ENCODE data around the gene ELFN1. TPM values are rescaled to one million over a fixed set of nuclear protein-coding genes. Genes with fewer than 3 reads are reported as not detected.
A peak's percentile ranks its signal among the peaks of the same experiment; 100 is the strongest.
"Not testable (repeated sequence)": the region's sequence is repeated elsewhere in the genome, so short reads cannot be mapped to it uniquely, and the experiment has no call there.

ELFN1 gene
- total and polyA plus RNA-seq, 7 experiments from 2014 or later = 0.19 TPM; not detected in 6

- Mint-ChIP-seq H3K36me3 (peaks cover 0 to 6% (median 0%) of the 10 kb centered on the region in 5 donors), H3K27ac (no peak overlapping the region), H3K27me3 (peaks cover 0 to 7% (median 0%) of the 10 kb centered on the region in 5 donors), H3K4me3 (no peak overlapping the region), H3K9me3 (peaks cover 0 to 26% (median 10%) of the 10 kb centered on the region in 11 donors), H3K4me1 (peaks cover 0 to 1% (median 0%) of the 10 kb centered on the region in 7 donors)
- ATAC-seq = no peak
- no peaks in the 10 kb centered on the region for H3K36me3 ChIP-seq (ENCODE audit: control insufficient read depth in 2 of 3, insufficient read depth in 3 of 3, low read length in 3 of 3)
- H3K4me1 ChIP-seq (ENCODE audit: control insufficient read depth in 2 of 2, insufficient read depth in 2 of 2, low read length in 2 of 2) = no peaks in the 10 kb centered on the region
- intact Hi-C loops (cut with micrococcal nuclease) = no loop called here
- H3K4me3 ChIP-seq (ENCODE audit: low read length) = no peak overlapping the region
- H3K27ac ChIP-seq (ENCODE audit: low read depth, low read length) = no peak overlapping the region
- ChIA-PET CTCF (no interaction called here), POLR2A (no interaction called here)
- peaks cover 0 to 21% (median 0%) of the 10 kb centered on the region in 3 experiments for H3K9me3 ChIP-seq (ENCODE audit: control insufficient read depth in 2 of 3, low read length in 3 of 3)
- DNase-seq = no peak
- no peaks in the 10 kb centered on the region for H3K27me3 ChIP-seq (ENCODE audit: control insufficient read depth in 2 of 2, insufficient read depth in 2 of 2, low read length in 2 of 2)
These were observed 91.0 kb downstream of the ELFN1 start for GRCh38 chr7:1761097-1761496.

- Mint-ChIP-seq H3K27ac (no peak overlapping the region), H3K4me3 (no peak overlapping the region), H3K36me3 (peaks cover 0 to 6% (median 0%) of the 10 kb centered on the region in 5 donors), H3K27me3 (peaks cover 0 to 7% (median 0%) of the 10 kb centered on the region in 5 donors), H3K9me3 (peaks cover 0 to 26% (median 10%) of the 10 kb centered on the region in 11 donors), H3K4me1 (peaks cover 0 to 1% (median 0%) of the 10 kb centered on the region in 7 donors)
- H3K27me3 ChIP-seq (ENCODE audit: control insufficient read depth in 2 of 2, insufficient read depth in 2 of 2, low read length in 2 of 2) = no peaks in the 10 kb centered on the region
- no peak overlapping the region for H3K4me3 ChIP-seq (ENCODE audit: low read length)
- H3K4me1 ChIP-seq (ENCODE audit: control insufficient read depth in 2 of 2, insufficient read depth in 2 of 2, low read length in 2 of 2) = no peaks in the 10 kb centered on the region
- ChIA-PET POLR2A (no interaction called here), CTCF (no interaction called here)
- ATAC-seq (no peak), DNase-seq (no peak)
- peaks cover 0 to 21% (median 0%) of the 10 kb centered on the region in 3 experiments for H3K9me3 ChIP-seq (ENCODE audit: control insufficient read depth in 2 of 3, low read length in 3 of 3)
- H3K36me3 ChIP-seq (ENCODE audit: control insufficient read depth in 2 of 3, insufficient read depth in 3 of 3, low read length in 3 of 3) = no peaks in the 10 kb centered on the region
- intact Hi-C loops (cut with micrococcal nuclease) = no loop called here
- no peak overlapping the region for H3K27ac ChIP-seq (ENCODE audit: low read depth, low read length)
These were observed 91.7 kb downstream of the ELFN1 start for GRCh38 chr7:1761774-1762173.

GRCh38 chr7:1762238-1762945, 92.3 kb downstream of the ELFN1 start:
- peaks cover 0 to 21% (median 0%) of the 10 kb centered on the region in 3 experiments for H3K9me3 ChIP-seq (ENCODE audit: control insufficient read depth in 2 of 3, low read length in 3 of 3)
- Mint-ChIP-seq H3K4me1 (peaks cover 0 to 1% (median 0%) of the 10 kb centered on the region in 7 donors), H3K27me3 (peaks cover 0 to 9% (median 0%) of the 10 kb centered on the region in 5 donors), H3K9me3 (peaks cover 0 to 26% (median 11%) of the 10 kb centered on the region in 11 donors), H3K4me3 (no peak overlapping the region), H3K36me3 (peaks cover 0 to 6% (median 0%) of the 10 kb centered on the region in 5 donors), H3K27ac (peak overlapping the region in 2 of 9 donors; percentile 29 to 33)
- DNase-seq (no peak), ATAC-seq (no peak)
- no peaks in the 10 kb centered on the region for H3K27me3 ChIP-seq (ENCODE audit: control insufficient read depth in 2 of 2, insufficient read depth in 2 of 2, low read length in 2 of 2)
- H3K4me1 ChIP-seq (ENCODE audit: control insufficient read depth in 2 of 2, insufficient read depth in 2 of 2, low read length in 2 of 2) = no peaks in the 10 kb centered on the region
- intact Hi-C loops (cut with micrococcal nuclease) = no loop called here
- ChIA-PET CTCF (no interaction called here), POLR2A (no interaction called here)
- no peak overlapping the region for H3K4me3 ChIP-seq (ENCODE audit: low read length)
- no peak overlapping the region for H3K27ac ChIP-seq (ENCODE audit: low read depth, low read length)
- H3K36me3 ChIP-seq (ENCODE audit: control insufficient read depth in 2 of 3, insufficient read depth in 3 of 3, low read length in 3 of 3) = no peaks in the 10 kb centered on the region

GRCh38 chr7:1763033-1763432, 93.0 kb downstream of the ELFN1 start:
- no peak for DNase-seq
- peaks cover 0 to 26% (median 12%) of the 10 kb centered on the region in 11 donors for H3K9me3 Mint-ChIP-seq
- H3K27ac ChIP-seq (ENCODE audit: low read depth, low read length) = no peak overlapping the region
- no peak for ATAC-seq
- no peaks in the 10 kb centered on the region for H3K4me1 ChIP-seq (ENCODE audit: control insufficient read depth in 2 of 2, insufficient read depth in 2 of 2, low read length in 2 of 2)
- POLR2A ChIA-PET = no interaction called here
- no peaks in the 10 kb centered on the region for H3K36me3 ChIP-seq (ENCODE audit: control insufficient read depth in 2 of 3, insufficient read depth in 3 of 3, low read length in 3 of 3)
- peaks cover 0 to 21% (median 0%) of the 10 kb centered on the region in 3 experiments for H3K9me3 ChIP-seq (ENCODE audit: control insufficient read depth in 2 of 3, low read length in 3 of 3)
- intact Hi-C loops (cut with micrococcal nuclease) = no loop called here
- no peak overlapping the region for H3K4me3 Mint-ChIP-seq
- CTCF ChIA-PET = no interaction called here
- H3K36me3 Mint-ChIP-seq = peaks cover 0 to 6% (median 0%) of the 10 kb centered on the region in 5 donors
- no peak overlapping the region for H3K4me3 ChIP-seq (ENCODE audit: low read length)
- no peaks in the 10 kb centered on the region for H3K27me3 ChIP-seq (ENCODE audit: control insufficient read depth in 2 of 2, insufficient read depth in 2 of 2, low read length in 2 of 2)
- H3K27ac Mint-ChIP-seq = no peak overlapping the region
- H3K4me1 Mint-ChIP-seq = peaks cover 0 to 1% (median 0%) of the 10 kb centered on the region in 7 donors
- peaks cover 0 to 10% (median 0%) of the 10 kb centered on the region in 5 donors for H3K27me3 Mint-ChIP-seq

GRCh38 chr7:1763911-1764310, 93.8 kb downstream of the ELFN1 start:
- H3K27me3 Mint-ChIP-seq; H3K27me3 ChIP-seq (ENCODE audit: control insufficient read depth in 2 of 2, insufficient read depth in 2 of 2, low read length in 2 of 2); POLR2A ChIA-PET; ATAC-seq; H3K27ac ChIP-seq (ENCODE audit: low read depth, low read length); H3K4me1 Mint-ChIP-seq; H3K27ac Mint-ChIP-seq; H3K4me3 Mint-ChIP-seq; intact Hi-C loops (cut with micrococcal nuclease); H3K36me3 ChIP-seq (ENCODE audit: control insufficient read depth in 2 of 3, insufficient read depth in 3 of 3, low read length in 3 of 3); DNase-seq; CTCF ChIA-PET; H3K4me1 ChIP-seq (ENCODE audit: control insufficient read depth in 2 of 2, insufficient read depth in 2 of 2, low read length in 2 of 2); H3K36me3 Mint-ChIP-seq; H3K4me3 ChIP-seq (ENCODE audit: low read length): not testable (repeated sequence)
- H3K9me3 Mint-ChIP-seq = peaks cover 0 to 26% (median 12%) of the 10 kb centered on the region in 11 donors
- peaks cover 0 to 21% (median 0%) of the 10 kb centered on the region in 3 experiments for H3K9me3 ChIP-seq (ENCODE audit: control insufficient read depth in 2 of 3, low read length in 3 of 3)

GRCh38 chr7:1765336-1765735, 95.3 kb downstream of the ELFN1 start:
- no peak for DNase-seq
- H3K9me3 ChIP-seq (ENCODE audit: control insufficient read depth in 2 of 3, low read length in 3 of 3) = peaks cover 0 to 21% (median 0%) of the 10 kb centered on the region in 3 experiments
- ChIA-PET CTCF (no interaction called here), POLR2A (no interaction called here)
- H3K4me3 ChIP-seq (ENCODE audit: low read length) = no peak overlapping the region
- H3K4me1 Mint-ChIP-seq = no peaks in the 10 kb centered on the region
- no peaks in the 10 kb centered on the region for H3K4me1 ChIP-seq (ENCODE audit: control insufficient read depth in 2 of 2, insufficient read depth in 2 of 2, low read length in 2 of 2)
- peaks cover 0 to 6% (median 0%) of the 10 kb centered on the region in 5 donors for H3K36me3 Mint-ChIP-seq
- intact Hi-C loops (cut with micrococcal nuclease) = no loop called here
- ATAC-seq = no peak
- H3K27me3 ChIP-seq (ENCODE audit: control insufficient read depth in 2 of 2, insufficient read depth in 2 of 2, low read length in 2 of 2) = no peaks in the 10 kb centered on the region
- peaks cover 0 to 4% (median 0%) of the 10 kb centered on the region in 5 donors for H3K27me3 Mint-ChIP-seq
- H3K27ac Mint-ChIP-seq = no peak overlapping the region
- no peak overlapping the region for H3K27ac ChIP-seq (ENCODE audit: low read depth, low read length)
- H3K4me3 Mint-ChIP-seq = no peak overlapping the region
- H3K9me3 Mint-ChIP-seq = peaks cover 0 to 26% (median 12%) of the 10 kb centered on the region in 11 donors
- no peaks in the 10 kb centered on the region for H3K36me3 ChIP-seq (ENCODE audit: control insufficient read depth in 2 of 3, insufficient read depth in 3 of 3, low read length in 3 of 3)

GRCh38 chr7:1767524-1767923, 97.4 kb downstream of the ELFN1 start:
- no peak overlapping the region for H3K4me3 ChIP-seq (ENCODE audit: low read length)
- peaks cover 0 to 21% (median 0%) of the 10 kb centered on the region in 3 experiments for H3K9me3 ChIP-seq (ENCODE audit: control insufficient read depth in 2 of 3, low read length in 3 of 3)
- Mint-ChIP-seq H3K27me3 (peaks cover 0 to 4% (median 0%) of the 10 kb centered on the region in 5 donors), H3K4me3 (no peak overlapping the region), H3K9me3 (peaks cover 0 to 15% (median 8%) of the 10 kb centered on the region in 11 donors), H3K27ac (no peak overlapping the region), H3K36me3 (no peaks in the 10 kb centered on the region), H3K4me1 (no peaks in the 10 kb centered on the region)
- POLR2A ChIA-PET = no interaction called here
- ATAC-seq (no peak), DNase-seq (no peak)
- CTCF ChIA-PET = interaction anchor here (0.6 kb wide), 1 partner anchor 106 kb away, joined by 3 read pairs; no protein-coding TSS in a partner anchor
- no peaks in the 10 kb centered on the region for H3K27me3 ChIP-seq (ENCODE audit: control insufficient read depth in 2 of 2, insufficient read depth in 2 of 2, low read length in 2 of 2)
- intact Hi-C loops (cut with micrococcal nuclease) = no loop called here
- H3K27ac ChIP-seq (ENCODE audit: low read depth, low read length) = no peak overlapping the region
- no peaks in the 10 kb centered on the region for H3K4me1 ChIP-seq (ENCODE audit: control insufficient read depth in 2 of 2, insufficient read depth in 2 of 2, low read length in 2 of 2)
- H3K36me3 ChIP-seq (ENCODE audit: control insufficient read depth in 2 of 3, insufficient read depth in 3 of 3, low read length in 3 of 3) = no peaks in the 10 kb centered on the region

All from naive thymus-derived CD4-positive, alpha-beta T cell (primary cell).